Activated naive CD4-positive, alpha-beta T cell treated with Interleukin-2 at 50 U/mL for 16 hours (primary cell): ENCODE results near the gene PEX13.
"Not testable (repeated sequence)": the region's sequence is repeated elsewhere in the genome, so short reads cannot be mapped to it uniquely, and the experiment has no call there.

ENCODE experiments used
- DNase-seq: peaks from one replicate; pipeline ENCODE4 v3.0.0-alpha.2; 2020

The PEX13 gene

GRCh38 chr2:61009355-61009754, 8.2 kb upstream of the PEX13 start:
- DNase-seq = no peak

GRCh38 chr2:61011678-61012077, 5.8 kb upstream of the PEX13 start:
- no peak for DNase-seq

- DNase-seq = not testable (repeated sequence)
Measured at GRCh38 chr2:61012303-61012702, 5.2 kb upstream of the PEX13 start.

- no peak for DNase-seq
Measured at GRCh38 chr2:61013382-61013781, 4.1 kb upstream of the PEX13 start.

GRCh38 chr2:61014763-61015162, 2.8 kb upstream of the PEX13 start:
- no peak for DNase-seq

- no peak for DNase-seq
Measured at GRCh38 chr2:61015976-61016375, 1.5 kb upstream of the PEX13 start.

GRCh38 chr2:61016392-61017002, 1.0 kb upstream of the PEX13 start:
- DNase-seq = peak; percentile 48

- DNase-seq = peak; percentile 72
Measured at GRCh38 chr2:61017003-61017555, 441 bp upstream of the PEX13 start.

- DNase-seq = no peak
Measured at GRCh38 chr2:61018318-61018755, 817 bp downstream of the PEX13 start.

GRCh38 chr2:61018798-61019197, 1.3 kb downstream of the PEX13 start:
- no peak for DNase-seq

- DNase-seq = no peak
Measured at GRCh38 chr2:61021228-61021660, 3.7 kb downstream of the PEX13 start.

GRCh38 chr2:61023670-61024069, 6.2 kb downstream of the PEX13 start:
- no peak for DNase-seq

- DNase-seq = no peak
Measured at GRCh38 chr2:61029533-61029932, 12.0 kb downstream of the PEX13 start.

GRCh38 chr2:61034592-61034991, 17.1 kb downstream of the PEX13 start:
- DNase-seq = not testable (repeated sequence)

GRCh38 chr2:61036643-61037042, 19.1 kb downstream of the PEX13 start:
- DNase-seq = not testable (repeated sequence)

- DNase-seq = no peak
Measured at GRCh38 chr2:61042807-61043206, 25.3 kb downstream of the PEX13 start.

- DNase-seq = no peak
Measured at GRCh38 chr2:61044636-61045035, 27.1 kb downstream of the PEX13 start.

- no peak for DNase-seq
Measured at GRCh38 chr2:61045226-61045625, 27.7 kb downstream of the PEX13 start.

- DNase-seq = no peak
Measured at GRCh38 chr2:61045999-61046398, 28.5 kb downstream of the PEX13 start.

- no peak for DNase-seq
Measured at GRCh38 chr2:61055557-61055956, 38.0 kb downstream of the PEX13 start.

GRCh38 chr2:61057562-61057961, 40.0 kb downstream of the PEX13 start:
- DNase-seq = no peak

GRCh38 chr2:61059382-61059781, 41.9 kb downstream of the PEX13 start:
- no peak for DNase-seq

GRCh38 chr2:61065714-61066709, 48.5 kb downstream of the PEX13 start, which contains the start of gene SANBR:
Gene SANBR, plus strand, starts transcription at chr2:61065871. Its CDS starts 4,480 bp downstream, at chr2:61070351.
- peak; percentile 85 for DNase-seq

GRCh38 chr2:61074100-61074499, 56.6 kb downstream of the PEX13 start:
- DNase-seq = no peak
